ENCODE results near the gene IFI30.

The IFI30 gene

DNA sequence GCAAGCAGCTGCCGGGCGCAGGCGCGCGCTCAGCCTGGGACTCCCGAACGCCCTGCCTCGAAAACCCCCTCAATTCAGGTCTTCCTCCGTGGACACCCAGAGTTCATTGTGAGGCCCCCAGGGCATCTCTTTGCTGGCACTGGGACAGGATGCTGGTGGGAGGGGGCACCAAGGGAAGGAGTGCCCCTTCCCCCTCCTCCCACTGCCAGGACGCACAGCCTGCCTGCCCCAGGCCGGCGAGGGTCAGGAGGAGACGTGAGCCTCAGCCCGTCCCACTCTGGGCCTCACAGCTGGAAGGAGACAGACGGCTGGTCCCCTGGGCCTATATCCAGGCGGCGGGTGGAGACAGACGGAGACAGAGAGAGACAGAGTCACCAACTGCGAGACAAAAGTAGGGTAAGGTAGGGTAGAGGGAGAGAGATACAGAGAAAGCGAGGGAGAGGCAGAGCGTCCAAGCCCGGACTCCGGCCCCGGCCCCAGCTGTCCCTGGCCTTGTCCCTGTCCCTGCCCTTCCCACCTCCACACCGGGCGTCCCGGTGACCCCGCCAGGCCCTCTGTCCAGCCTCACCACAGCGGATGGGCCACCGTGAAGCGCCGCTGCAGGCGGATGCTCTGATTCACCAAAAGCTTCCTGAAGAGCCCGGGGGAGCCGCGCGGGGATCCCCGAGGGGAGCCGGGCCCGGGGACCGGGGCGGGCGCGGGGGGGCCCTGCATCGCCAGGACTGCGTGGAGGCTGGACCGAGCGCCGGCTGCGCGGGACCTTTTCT, 52.3 kb downstream of the IFI30 start, which contains the start of gene PDE4C:
TSS of gene PDE4C (minus strand) at position 737 of the 767 bp plus-strand sequence. CDS start at position 714, 23 bp downstream.
- no peak for DNase-seq (ENCODE audit: low spot score)

DNA sequence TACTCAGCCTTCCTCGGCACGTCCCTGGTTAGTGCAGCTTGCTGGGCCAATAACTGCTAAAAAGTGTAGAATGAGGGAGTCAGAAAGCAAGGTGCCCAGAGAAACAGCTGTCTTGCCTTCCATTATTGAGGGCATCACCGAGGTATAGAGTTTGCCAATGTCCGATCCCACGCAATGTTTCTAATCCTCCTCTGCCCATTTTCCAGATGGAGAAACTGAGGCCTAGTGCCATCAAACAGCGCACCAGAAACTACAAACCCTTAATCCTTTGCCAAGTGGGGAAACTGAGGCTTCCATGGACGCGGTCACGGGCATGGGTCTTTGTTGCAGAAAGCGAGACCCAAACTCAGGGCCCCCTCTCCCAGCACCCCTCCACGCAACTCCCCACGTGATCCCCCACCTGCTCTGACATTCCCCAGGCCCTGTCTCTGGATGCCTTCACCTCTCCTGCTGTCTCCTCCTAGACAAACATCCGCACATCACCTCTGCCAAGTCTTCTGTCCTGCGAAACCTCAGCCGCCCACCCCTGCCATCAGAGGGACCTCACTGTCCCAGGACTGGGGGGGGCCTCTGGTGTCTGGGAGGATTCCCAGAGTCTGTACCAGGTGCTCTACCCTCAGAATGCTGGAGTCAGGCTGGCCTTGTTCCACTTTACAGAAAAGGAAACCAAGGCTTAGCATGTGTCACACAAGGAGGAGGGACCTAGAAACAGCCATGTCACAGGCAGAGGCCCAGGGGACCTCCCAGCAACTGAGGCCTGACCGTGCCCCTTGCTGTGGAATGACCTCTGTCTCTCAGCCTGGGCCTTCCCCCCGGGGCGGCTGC, 53.6 kb downstream of the IFI30 start:
- no peak for DNase-seq (ENCODE audit: low spot score)
